DOHH2 (cell line): ENCODE data around the gene PDE4B.

ENCODE experiments used
- CTCF ChIP-seq: fragments of 200-600 bp; sonication (generic); IDR thresholded peaks from one replicate; pipeline ENCODE4 v1.5.1; 2014; ENCODE audit warnings: antibody characterized with exemption, mild to moderate bottlenecking, low read depth, low read length; ENCODE audit not compliant: poor library complexity, severe bottlenecking
- EZH2phosphoT487 ChIP-seq: fragments of 200-600 bp; sonication (generic); IDR thresholded peaks from 2 replicates; pipeline ENCODE4 v1.6.1; 2017; ENCODE audit warnings: borderline replicate concordance, mild to moderate bottlenecking, antibody characterized with exemption, low read length, moderate library complexity, mixed read lengths

- TF ChIP-seq CTCF = no peak
- TF ChIP-seq EZH2phosphoT487 = no peak
Measured at GRCh38 chr1:65792669-65793358, at the start of gene PDE4B.
